Fibroblast of lung (primary cell): ENCODE measurements around the gene EGLN2. TPM values are rescaled to one million over a fixed set of nuclear protein-coding genes. Genes with fewer than 3 reads are reported as not detected.
A peak's percentile ranks its signal among the peaks of the same experiment; 100 is the strongest.
"Not testable (repeated sequence)": the region's sequence is repeated elsewhere in the genome, so short reads cannot be mapped to it uniquely, and the experiment has no call there.

Source experiments
- DNase-seq, 2 donors: peaks; one replicate each; pipeline versions ENCODE4 v3.0.0 to v3.0.0-alpha.2; 2010; ENCODE audit warnings: low read depth in 2 of 2
- H2AFZ ChIP-seq: 2 replicates; pipeline ENCODE4 v1.5.1; 2012; ENCODE audit warnings: low read length, control low read depth, inconsistent platforms
- H3K27ac ChIP-seq: 2 replicates; pipeline ENCODE4 v1.5.1; 2011; ENCODE audit warnings: low read length, control low read depth; ENCODE audit not compliant: insufficient read depth
- H3K27me3 ChIP-seq: 2 replicates; pipeline ENCODE4 v1.5.1; 2011; ENCODE audit warnings: mild to moderate bottlenecking, low read length; ENCODE audit not compliant: control insufficient read depth, insufficient read depth
- H3K36me3 ChIP-seq: 2 replicates; pipeline ENCODE4 v1.5.1; 2011; ENCODE audit warnings: low read length; ENCODE audit not compliant: control insufficient read depth, insufficient read depth
- H3K4me1 ChIP-seq: 2 replicates; pipeline ENCODE4 v1.5.1; 2011; ENCODE audit warnings: low read length; ENCODE audit not compliant: control insufficient read depth, insufficient read depth; ENCODE audit errors: extremely low read depth
- H3K4me2 ChIP-seq: 2 replicates; pipeline ENCODE4 v1.5.1; 2011; ENCODE audit warnings: low read length, control low read depth; ENCODE audit not compliant: insufficient read depth; ENCODE audit errors: extremely low read depth
- H3K4me3 ChIP-seq, 4 experiments: fragments of 200-600 bp in 1 of 4; sonication (generic) in 1 of 4; replicated peaks in 1 of 4; 2 replicates each; pipeline ENCODE4 v1.5.1; 2011 to 2016; ENCODE audit warnings: low read length in 4 of 4, low read depth in 3 of 4, mild to moderate bottlenecking in 3 of 4, control low read depth in 2 of 4, inconsistent platforms in 1 of 4, mixed read lengths in 1 of 4; ENCODE audit not compliant: insufficient read depth in 1 of 4; ENCODE audit errors: control extremely low read depth in 1 of 4
- H3K79me2 ChIP-seq: 2 replicates; pipeline ENCODE4 v1.5.1; 2012; ENCODE audit warnings: mild to moderate bottlenecking, low read length, inconsistent platforms; ENCODE audit not compliant: control insufficient read depth, insufficient read depth
- H3K9ac ChIP-seq: 2 replicates; pipeline ENCODE4 v1.5.1; 2011; ENCODE audit warnings: mild to moderate bottlenecking, low read length, control low read depth; ENCODE audit not compliant: insufficient read depth
- H3K9me3 ChIP-seq: 2 replicates; pipeline ENCODE4 v1.5.1; 2012; ENCODE audit warnings: low read depth, low read length; ENCODE audit not compliant: control insufficient read depth, insufficient read depth
- H4K20me1 ChIP-seq: 2 replicates; pipeline ENCODE4 v1.5.1; 2011; ENCODE audit warnings: low read length; ENCODE audit not compliant: control insufficient read depth, insufficient read depth; ENCODE audit errors: extremely low read depth
- EZH2 ChIP-seq: IDR thresholded peaks from 2 replicates; pipeline ENCODE4 v1.5.1; 2012; ENCODE audit warnings: low read length, control low read depth, mild to moderate bottlenecking; ENCODE audit errors: missing control alignments
- polyA plus RNA-seq, 2 donors: library from polyadenylated mRNA; depleted of rRNA in 1 of 2; stranded (reverse) in 1 of 2; unstranded in 1 of 2; fragments of >200 nt; gene quantifications; 2 replicates each; pipeline ENCODE4 v1.2.1, GENCODE V29; 2011 to 2012; ENCODE audit warnings: missing spikeins in 1 of 2
- total RNA-seq: library from RNA; depleted of rRNA; stranded (reverse); fragments of >200 nt; gene quantifications from 2 replicates; pipeline ENCODE4 v1.2.1, GENCODE V29; 2014
- TF ChIP-seq, protein P1 (sequence below), 2 donors: IDR thresholded peaks in 1 of 2; conservative IDR thresholded peaks in 1 of 2; 1 replicate in 1 of 2; 2 replicates in 1 of 2; pipeline ENCODE4 v1.5.1; 2011 to 2012; ENCODE audit warnings: low read length in 2 of 2, control low read depth in 1 of 2, inconsistent platforms in 1 of 2, low read depth in 1 of 2, mild to moderate bottlenecking in 1 of 2

Gene EGLN2
- total and polyA plus RNA-seq, 2 donors (not counting 1 experiment from before 2014, with no cell fraction given): 27.3 to 106 TPM

DNA sequence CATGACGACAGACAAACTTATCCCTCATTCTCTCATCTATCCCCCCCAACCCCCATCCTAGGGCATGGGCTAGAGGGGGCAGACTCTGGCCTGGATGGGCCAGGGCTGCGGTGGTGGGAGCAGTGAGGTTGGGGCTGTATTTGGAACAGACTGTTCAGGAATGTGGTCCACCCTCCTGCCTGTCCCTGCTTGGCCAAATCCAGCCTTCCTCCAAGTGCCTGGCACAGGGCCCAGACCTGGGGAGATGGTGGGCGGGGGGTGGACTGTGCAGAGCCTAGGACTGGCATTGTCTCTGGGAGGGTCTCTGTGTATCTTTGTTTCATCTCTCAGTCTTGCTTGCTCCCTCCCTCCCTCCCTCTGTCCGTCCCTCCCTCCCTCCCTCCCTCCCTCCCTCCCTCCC lies 14.2 kb downstream of the EGLN2 start:
- no peak for DNase-seq
- no peak overlapping the region for H2AFZ ChIP-seq
- TF ChIP-seq, protein P1, sequence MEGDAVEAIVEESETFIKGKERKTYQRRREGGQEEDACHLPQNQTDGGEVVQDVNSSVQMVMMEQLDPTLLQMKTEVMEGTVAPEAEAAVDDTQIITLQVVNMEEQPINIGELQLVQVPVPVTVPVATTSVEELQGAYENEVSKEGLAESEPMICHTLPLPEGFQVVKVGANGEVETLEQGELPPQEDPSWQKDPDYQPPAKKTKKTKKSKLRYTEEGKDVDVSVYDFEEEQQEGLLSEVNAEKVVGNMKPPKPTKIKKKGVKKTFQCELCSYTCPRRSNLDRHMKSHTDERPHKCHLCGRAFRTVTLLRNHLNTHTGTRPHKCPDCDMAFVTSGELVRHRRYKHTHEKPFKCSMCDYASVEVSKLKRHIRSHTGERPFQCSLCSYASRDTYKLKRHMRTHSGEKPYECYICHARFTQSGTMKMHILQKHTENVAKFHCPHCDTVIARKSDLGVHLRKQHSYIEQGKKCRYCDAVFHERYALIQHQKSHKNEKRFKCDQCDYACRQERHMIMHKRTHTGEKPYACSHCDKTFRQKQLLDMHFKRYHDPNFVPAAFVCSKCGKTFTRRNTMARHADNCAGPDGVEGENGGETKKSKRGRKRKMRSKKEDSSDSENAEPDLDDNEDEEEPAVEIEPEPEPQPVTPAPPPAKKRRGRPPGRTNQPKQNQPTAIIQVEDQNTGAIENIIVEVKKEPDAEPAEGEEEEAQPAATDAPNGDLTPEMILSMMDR (conservative IDR thresholded peaks at IDR 0.05 in 1 of 2, IDR thresholded peaks at IDR 0.05 in 1 of 2; ENCODE audit: low read depth in 1 of 2, low read length in 2 of 2): no peak
- TF ChIP-seq EZH2: no peak

DNA sequence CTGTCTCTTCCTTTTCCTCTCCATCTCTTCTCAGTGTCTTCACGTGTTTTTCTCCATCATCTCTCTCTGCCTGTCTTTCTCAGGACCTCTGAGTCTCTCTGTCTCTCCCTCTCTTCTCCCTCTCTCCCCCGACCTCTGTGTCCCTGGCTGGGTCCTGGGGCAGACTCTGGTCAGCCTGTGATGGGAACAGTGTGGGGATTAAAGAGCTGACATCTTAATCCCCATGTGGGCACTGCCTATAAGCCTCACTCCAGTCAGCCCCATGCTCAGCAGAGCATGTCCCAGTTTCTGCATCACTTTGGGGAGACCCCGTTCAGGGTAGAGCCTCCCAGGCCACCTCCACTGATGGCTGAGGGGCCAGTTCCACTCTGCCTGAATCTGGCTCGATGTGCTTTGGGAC lies 16.2 kb downstream of the EGLN2 start:
- H3K4me2 ChIP-seq: no peak overlapping the region
- no peaks in the 10 kb centered on the region for H3K27me3 ChIP-seq
- H3K27ac ChIP-seq: no peak overlapping the region
- H3K4me3 ChIP-seq: no peak overlapping the region
- H4K20me1 ChIP-seq: no peaks in the 10 kb centered on the region
- H3K9me3 ChIP-seq: no peaks in the 10 kb centered on the region
- no peak overlapping the region for H2AFZ ChIP-seq
- TF ChIP-seq, protein P1 (conservative IDR thresholded peaks at IDR 0.05 in 1 of 2, IDR thresholded peaks at IDR 0.05 in 1 of 2; ENCODE audit: low read depth in 1 of 2, low read length in 2 of 2): no peak
- no peak for TF ChIP-seq EZH2
- DNase-seq: no peak
- H3K9ac ChIP-seq: no peak overlapping the region
- no peaks in the 10 kb centered on the region for H3K79me2 ChIP-seq
- peaks cover under 1% of the 10 kb centered on the region for H3K4me1 ChIP-seq
- no peaks in the 10 kb centered on the region for H3K36me3 ChIP-seq

More for the DNA sequence above, 14.2 kb downstream of the EGLN2 start:
- H3K36me3 ChIP-seq: peaks cover 11% of the 10 kb centered on the region
- no peak overlapping the region for H3K4me2 ChIP-seq
- no peaks in the 10 kb centered on the region for H3K9me3 ChIP-seq
- no peaks in the 10 kb centered on the region for H4K20me1 ChIP-seq
- peaks cover 6% of the 10 kb centered on the region for H3K4me1 ChIP-seq
- no peak overlapping the region for H3K9ac ChIP-seq
- no peak overlapping the region for H3K27ac ChIP-seq
- H3K4me3 ChIP-seq: no peak overlapping the region
- H3K27me3 ChIP-seq: no peaks in the 10 kb centered on the region
- peaks cover 9% of the 10 kb centered on the region for H3K79me2 ChIP-seq

DNA sequence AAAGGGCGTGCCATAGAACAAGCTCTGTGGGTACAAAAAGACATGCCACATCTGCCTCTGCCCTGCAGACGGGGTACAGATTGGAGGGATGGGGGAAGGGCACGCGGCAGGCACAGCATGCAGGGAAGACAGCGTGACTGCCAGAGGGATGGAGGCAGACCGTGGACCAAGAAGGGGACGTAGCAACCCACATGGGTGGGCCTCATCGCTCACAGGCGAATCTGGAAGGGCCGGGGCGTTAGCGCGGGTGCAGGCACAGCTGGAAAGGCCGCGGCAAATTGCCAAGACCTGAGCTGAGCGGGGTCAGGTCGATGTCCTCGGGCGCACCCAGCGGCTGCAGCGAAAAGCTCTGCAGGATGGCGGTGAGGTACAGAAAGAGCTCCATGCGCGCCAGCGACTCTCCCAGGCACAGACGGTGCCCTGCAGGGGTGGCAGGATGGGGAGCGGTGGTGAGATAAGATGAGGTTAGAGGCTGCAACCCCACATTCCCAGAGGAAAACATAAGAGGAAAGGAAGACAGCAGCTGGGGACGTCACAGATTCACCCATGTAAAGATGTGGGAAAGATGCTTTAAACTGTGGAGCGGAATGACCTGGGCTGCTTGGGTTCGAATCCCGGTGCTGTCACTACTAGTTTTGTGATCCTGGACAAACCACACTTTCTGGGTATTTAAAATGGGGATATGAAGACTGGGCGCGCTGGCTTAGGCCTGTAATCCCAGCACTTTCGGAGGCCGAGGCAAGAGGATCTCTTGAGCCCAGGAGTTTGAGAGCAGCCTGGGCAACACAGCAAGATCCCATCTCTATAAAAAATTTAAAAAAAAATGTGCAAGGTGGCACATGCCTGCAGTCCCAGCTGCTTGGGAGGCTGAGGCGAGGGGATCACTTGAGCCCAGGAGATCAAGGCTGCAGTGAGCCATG lies 19.7 kb downstream of the EGLN2 start:
- not testable (repeated sequence) for H2AFZ ChIP-seq, H3K36me3 ChIP-seq, H3K9me3 ChIP-seq, H4K20me1 ChIP-seq, H3K4me1 ChIP-seq, H3K27me3 ChIP-seq, H3K27ac ChIP-seq, H3K9ac ChIP-seq, H3K79me2 ChIP-seq
- TF ChIP-seq, protein P1 (conservative IDR thresholded peaks at IDR 0.05 in 1 of 2, IDR thresholded peaks at IDR 0.05 in 1 of 2; ENCODE audit: low read depth in 1 of 2, low read length in 2 of 2): peak in 1 of 2 donors; percentile 8
- Histone ChIP-seq H3K4me2 (peak overlapping the region; percentile 53), H3K4me3 (peak overlapping the region in 2 of 4 experiments; percentile 12 to 27)
- peak in 1 of 2 donors; percentile 68 for DNase-seq
